Cardiac muscle cell (in vitro differentiated cells and primary cell): ENCODE results near the gene MARK2. TPM values are rescaled to one million over a fixed set of nuclear protein-coding genes. Genes with fewer than 3 reads are reported as not detected.

ENCODE experiments used
- DNase-seq, 2 donors: peaks; one replicate each; pipeline versions ENCODE4 v3.0.0 to v3.0.0-alpha.2; 2010 to 2017; ENCODE audit warnings: low read depth in 1 of 2, low spot score in 1 of 2
- H3K27ac ChIP-seq: fragments of 200-600 bp; sonication (generic); 2 replicates; pipeline ENCODE4 v1.5.1; 2016
- H3K27me3 ChIP-seq: fragments of 200-600 bp; sonication (generic); 2 replicates; pipeline ENCODE4 v1.6.0; 2016; ENCODE audit warnings: control low read depth
- H3K36me3 ChIP-seq: fragments of 200-600 bp; sonication (generic); 2 replicates; pipeline ENCODE4 v1.5.1; 2016; ENCODE audit warnings: control low read depth
- H3K4me1 ChIP-seq: fragments of 200-600 bp; sonication (generic); 2 replicates; pipeline ENCODE4 v1.8.1; 2017; ENCODE audit warnings: low read depth, mild to moderate bottlenecking, mixed run types
- H3K4me3 ChIP-seq: fragments of 200-600 bp; sonication (generic); 2 replicates; pipeline ENCODE4 v1.5.1; 2016; ENCODE audit warnings: mild to moderate bottlenecking
- H3K9me3 ChIP-seq: fragments of 200-600 bp; sonication (generic); 2 replicates; pipeline ENCODE4 v1.5.1; 2017; ENCODE audit warnings: low read depth, mild to moderate bottlenecking, control low read depth
- polyA plus RNA-seq: library from polyadenylated mRNA; unstranded; fragments of >200 nt; fragmentation: Nextera tagmentation; extraction: Ambion mirVana; gene quantifications from 2 replicates; pipeline ENCODE4 v1.2.1, GENCODE V29; 2016
- total RNA-seq: library from RNA; depleted of rRNA; stranded (reverse); fragments of >200 nt; gene quantifications from 2 replicates; pipeline ENCODE4 v1.2.3, GENCODE V29; 2016
- TF ChIP-seq, protein P1 (sequence below): IDR thresholded peaks from 2 replicates; pipeline ENCODE4 v1.5.1; 2012; ENCODE audit warnings: low read depth, mild to moderate bottlenecking, low read length

The MARK2 gene
- total and polyA plus RNA-seq, 2 experiments from 2014 or later, result 31.0 to 37.2 TPM

DNA sequence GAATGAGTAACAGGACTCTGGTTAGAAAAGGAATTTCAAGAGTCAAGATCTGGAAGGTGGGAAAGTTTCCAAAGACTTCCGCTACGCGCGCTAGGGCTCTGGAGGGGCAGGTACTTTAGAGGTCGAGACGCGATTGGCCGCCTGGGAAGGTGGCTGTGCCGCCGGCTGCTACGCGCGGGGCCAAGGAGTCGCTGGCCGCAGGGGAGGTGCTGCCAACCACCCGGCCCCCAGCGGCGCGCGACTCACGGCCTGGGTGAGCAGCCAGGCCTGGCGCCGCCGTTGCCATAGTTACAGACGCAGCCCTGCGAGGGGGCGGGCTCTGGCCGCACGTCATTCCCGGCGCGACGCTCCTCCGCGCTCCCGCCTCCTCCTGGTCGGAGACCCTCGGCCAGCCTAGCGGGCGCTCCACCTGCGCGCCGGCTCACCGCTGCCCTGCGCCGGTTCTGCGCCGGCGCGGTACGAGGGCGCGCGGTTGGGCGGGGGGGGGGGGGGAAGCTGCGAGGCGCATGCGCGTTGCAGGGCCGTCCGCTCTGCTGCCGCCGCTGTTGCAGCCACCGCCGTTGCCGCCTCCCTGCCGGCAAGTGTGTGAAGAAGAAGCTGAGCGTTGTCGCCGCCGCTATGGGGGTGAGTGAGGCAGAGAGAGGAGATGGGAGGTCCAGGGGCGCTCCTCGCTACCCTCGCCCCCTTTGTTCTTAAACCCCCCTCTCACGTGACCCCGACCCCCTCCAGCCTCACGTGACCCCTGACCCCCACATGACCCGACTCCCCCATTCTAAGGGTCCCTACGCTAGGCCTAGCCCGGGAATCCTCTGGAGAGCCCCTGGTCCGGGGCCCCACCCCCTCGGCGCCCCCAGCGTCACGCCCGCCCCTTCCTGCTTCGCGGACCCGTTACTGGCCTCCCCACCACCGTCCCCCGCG lies 99.8 kb downstream of the MARK2 start, which contains the start of gene NAA40:
TSS of gene NAA40 (plus strand) at position 524 of the 918 bp plus-strand sequence. CDS start at position 619, 95 bp downstream.
- peak within 1 kb of the TSS; percentile 85 for H3K27ac ChIP-seq
- TF ChIP-seq, protein P1, sequence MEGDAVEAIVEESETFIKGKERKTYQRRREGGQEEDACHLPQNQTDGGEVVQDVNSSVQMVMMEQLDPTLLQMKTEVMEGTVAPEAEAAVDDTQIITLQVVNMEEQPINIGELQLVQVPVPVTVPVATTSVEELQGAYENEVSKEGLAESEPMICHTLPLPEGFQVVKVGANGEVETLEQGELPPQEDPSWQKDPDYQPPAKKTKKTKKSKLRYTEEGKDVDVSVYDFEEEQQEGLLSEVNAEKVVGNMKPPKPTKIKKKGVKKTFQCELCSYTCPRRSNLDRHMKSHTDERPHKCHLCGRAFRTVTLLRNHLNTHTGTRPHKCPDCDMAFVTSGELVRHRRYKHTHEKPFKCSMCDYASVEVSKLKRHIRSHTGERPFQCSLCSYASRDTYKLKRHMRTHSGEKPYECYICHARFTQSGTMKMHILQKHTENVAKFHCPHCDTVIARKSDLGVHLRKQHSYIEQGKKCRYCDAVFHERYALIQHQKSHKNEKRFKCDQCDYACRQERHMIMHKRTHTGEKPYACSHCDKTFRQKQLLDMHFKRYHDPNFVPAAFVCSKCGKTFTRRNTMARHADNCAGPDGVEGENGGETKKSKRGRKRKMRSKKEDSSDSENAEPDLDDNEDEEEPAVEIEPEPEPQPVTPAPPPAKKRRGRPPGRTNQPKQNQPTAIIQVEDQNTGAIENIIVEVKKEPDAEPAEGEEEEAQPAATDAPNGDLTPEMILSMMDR, result no peak
- H3K9me3 ChIP-seq, result no peaks in the 10 kb centered on the region
- H3K27me3 ChIP-seq, result no peaks in the 10 kb centered on the region
- H3K4me3 ChIP-seq, result peak within 1 kb of the TSS; percentile 53
- no peaks in the 10 kb centered on the region for H3K36me3 ChIP-seq
- peaks cover 18% of the 10 kb centered on the region for H3K4me1 ChIP-seq
- DNase-seq, result peak; percentile 97 to 99

DNA sequence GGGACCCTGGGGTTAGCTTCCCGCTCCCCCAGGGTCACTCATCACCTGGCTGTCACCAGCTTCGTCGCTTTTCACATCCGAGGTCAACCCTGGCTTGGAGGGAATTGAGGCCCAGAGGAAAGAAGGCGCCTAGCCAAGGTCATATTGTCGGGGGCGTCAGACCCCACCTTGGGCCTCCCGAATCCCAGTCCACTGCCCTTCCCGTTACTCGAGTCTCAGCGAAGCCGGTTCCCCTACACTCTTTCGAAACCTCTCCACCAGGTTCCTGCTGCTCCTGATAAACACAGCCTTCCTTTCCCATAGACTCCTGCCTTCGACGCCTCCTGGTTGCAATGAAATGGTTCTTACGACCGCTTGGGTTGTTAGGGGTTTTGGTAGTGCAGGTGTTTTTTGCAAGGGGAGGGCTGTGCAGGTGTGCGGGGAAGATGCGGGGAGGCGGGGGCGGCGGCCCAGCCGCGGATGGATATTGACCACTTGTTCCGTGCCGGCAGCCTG lies 100.5 kb downstream of the MARK2 start:
- DNase-seq, result peak; percentile 39 to 51
- no peaks in the 10 kb centered on the region for H3K9me3 ChIP-seq
- peak overlapping the region; percentile 53 for H3K4me3 ChIP-seq
- no peaks in the 10 kb centered on the region for H3K27me3 ChIP-seq
- H3K36me3 ChIP-seq, result no peaks in the 10 kb centered on the region
- H3K27ac ChIP-seq, result peak overlapping the region; percentile 85
- peaks cover 25% of the 10 kb centered on the region for H3K4me1 ChIP-seq
- TF ChIP-seq, protein P1, result no peak

DNA sequence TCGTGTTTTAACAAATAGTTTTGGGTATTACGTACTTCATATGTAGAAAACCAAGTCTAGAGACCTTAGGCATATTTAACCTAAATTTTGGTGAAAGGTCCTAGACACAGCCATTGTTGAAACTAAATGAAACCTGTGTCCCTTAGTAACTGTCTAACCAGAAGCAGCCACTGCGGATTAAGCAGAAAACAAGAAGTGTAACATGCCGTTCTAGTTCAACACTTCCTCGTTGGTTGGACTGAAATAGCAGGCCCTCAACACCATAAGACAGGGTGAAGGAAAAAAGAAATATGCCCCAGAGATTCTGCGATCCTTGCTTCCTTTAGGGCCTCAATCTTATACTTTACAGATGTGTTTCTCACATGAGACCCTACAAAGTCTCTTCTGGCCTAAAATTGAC lies 101.9 kb downstream of the MARK2 start:
- Histone ChIP-seq H3K4me1 (peaks cover 38% of the 10 kb centered on the region), H3K36me3 (no peaks in the 10 kb centered on the region), H3K9me3 (no peaks in the 10 kb centered on the region), H3K27me3 (no peaks in the 10 kb centered on the region), H3K4me3 (no peak overlapping the region), H3K27ac (no peak overlapping the region)
- DNase-seq, result no peak
- TF ChIP-seq, protein P1, result no peak

DNA sequence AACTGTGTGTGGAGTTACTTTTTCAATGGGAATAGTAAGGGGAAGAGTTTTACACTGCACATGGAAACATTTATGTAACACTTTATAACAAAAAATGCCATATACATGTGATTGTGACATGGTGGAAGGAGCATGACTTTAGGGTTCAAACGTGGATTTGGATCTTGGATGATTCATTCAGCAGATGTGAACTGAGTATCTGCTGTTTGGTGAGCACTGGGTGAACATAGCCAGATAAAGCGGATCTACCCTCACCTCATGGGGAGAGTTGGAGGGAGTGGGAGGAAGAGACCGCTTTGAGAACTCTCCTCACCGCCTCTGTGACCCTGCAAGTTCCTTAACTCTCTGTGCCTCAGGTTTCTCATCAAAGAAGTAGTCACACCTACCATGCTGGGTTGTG lies 103.0 kb downstream of the MARK2 start:
- Histone ChIP-seq H3K27me3 (no peaks in the 10 kb centered on the region), H3K9me3 (no peaks in the 10 kb centered on the region), H3K4me1 (peaks cover 38% of the 10 kb centered on the region), H3K27ac (no peak overlapping the region), H3K4me3 (no peak overlapping the region), H3K36me3 (peaks cover 8% of the 10 kb centered on the region)
- DNase-seq, result no peak
- TF ChIP-seq, protein P1, result no peak

DNA sequence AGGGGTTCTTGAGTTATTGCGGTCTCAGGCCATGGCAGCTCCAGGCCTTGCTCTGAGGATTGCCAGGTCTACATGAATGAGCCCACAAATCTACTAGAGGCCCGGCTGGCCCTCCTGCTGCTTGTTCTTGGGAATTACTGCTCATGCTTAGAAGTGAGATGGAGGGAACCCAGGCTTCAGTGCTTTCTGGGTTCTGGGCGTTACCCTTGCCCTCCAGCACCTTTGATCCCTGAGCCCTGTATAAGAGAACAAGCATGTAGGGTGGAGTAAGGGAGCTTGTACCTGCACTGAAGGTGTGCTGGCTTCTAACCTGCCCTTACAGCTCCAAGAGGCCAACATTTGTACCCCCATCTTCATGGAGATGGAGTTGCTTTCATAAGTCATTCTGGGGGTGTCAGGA lies 103.9 kb downstream of the MARK2 start:
- Histone ChIP-seq H3K27ac (no peak overlapping the region), H3K36me3 (peaks cover 14% of the 10 kb centered on the region), H3K27me3 (no peaks in the 10 kb centered on the region), H3K4me3 (no peak overlapping the region), H3K9me3 (no peaks in the 10 kb centered on the region), H3K4me1 (peaks cover 38% of the 10 kb centered on the region)
- no peak for DNase-seq
- TF ChIP-seq, protein P1, result no peak
